ENCODE measurements around the gene RAB4A. TPM values are rescaled to one million over a fixed set of nuclear protein-coding genes. Genes with fewer than 3 reads are reported as not detected.

Gene RAB4A
- total RNA-seq, 6 donors from 2014 or later: 16.8 to 68.6 (median 42.4) TPM

DNA sequence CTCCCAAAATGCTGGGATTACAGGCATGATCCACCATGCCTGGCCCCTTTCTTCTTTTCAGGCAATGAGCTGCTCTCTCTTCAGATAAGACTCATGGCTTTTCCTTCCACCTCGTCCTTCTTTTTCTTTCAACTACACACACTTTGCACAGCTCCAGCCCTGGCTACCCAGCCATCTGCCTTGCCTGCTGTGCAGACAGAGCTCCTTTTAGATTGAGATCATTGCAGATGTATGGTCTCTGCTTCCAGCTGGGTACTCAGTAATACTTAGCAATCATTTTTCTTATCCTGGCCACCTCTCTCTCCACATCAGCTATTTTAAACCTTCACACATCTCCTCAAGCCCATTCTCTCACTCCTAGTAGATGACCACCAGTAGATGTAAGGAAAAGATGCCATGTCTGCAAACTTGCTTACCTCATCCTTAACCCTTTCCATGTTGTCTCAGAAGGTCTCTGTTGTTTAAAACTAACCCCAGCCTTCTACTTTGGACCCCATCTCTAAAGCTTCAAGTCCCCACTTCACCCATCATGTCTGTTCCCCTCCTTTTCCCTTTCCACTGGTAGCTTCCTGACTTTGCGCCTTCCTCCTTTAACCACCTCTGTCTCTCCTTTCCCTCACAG lies 7.3 kb downstream of the RAB4A start:
- Histone ChIP-seq H3K4me1 (peaks cover 7 to 18% (median 14%) of the 10 kb centered on the region in 4 donors), H3K27me3 (no peaks in the 10 kb centered on the region), H3K9me3 (no peaks in the 10 kb centered on the region), H3K4me3 (no peak overlapping the region), H3K36me3 (no peaks in the 10 kb centered on the region), H3K27ac (no peak overlapping the region)
- DNase-seq (no peak), ATAC-seq (ENCODE audit: low FRiP score in 2 of 2) (no peak)
- TF ChIP-seq POLR2A (IDR thresholded peaks at IDR 0.05) (no peak), EP300 (IDR thresholded peaks at IDR 0.05) (no peak)
- 90% methylated on average over 2 of the region's 2 CpGs for WGBS, 2 donors

DNA sequence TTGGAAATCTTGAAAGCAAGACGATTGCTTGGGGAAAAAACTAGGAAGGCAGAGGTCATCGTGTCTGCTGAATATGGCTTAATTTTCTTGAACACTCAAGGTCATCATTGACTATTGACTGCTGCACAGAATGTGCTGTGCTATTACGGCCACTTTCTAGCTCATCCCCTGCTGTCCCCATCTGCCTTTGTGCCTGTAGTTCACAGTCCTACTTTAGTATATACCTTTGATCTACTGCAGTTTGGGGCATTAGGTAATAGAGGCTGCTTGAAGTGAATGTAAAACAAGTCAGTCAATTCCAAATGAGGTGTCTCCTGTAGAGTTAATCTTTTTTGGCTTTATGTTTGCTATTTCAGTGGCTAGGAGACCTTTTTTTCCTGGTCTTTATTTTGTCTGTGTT lies 8.3 kb downstream of the RAB4A start:
- Histone ChIP-seq H3K4me1 (peaks cover 0 to 11% (median 5%) of the 10 kb centered on the region in 4 donors), H3K27me3 (no peaks in the 10 kb centered on the region), H3K9me3 (no peaks in the 10 kb centered on the region), H3K4me3 (no peak overlapping the region), H3K36me3 (no peaks in the 10 kb centered on the region), H3K27ac (no peak overlapping the region)
- TF ChIP-seq, protein P1, sequence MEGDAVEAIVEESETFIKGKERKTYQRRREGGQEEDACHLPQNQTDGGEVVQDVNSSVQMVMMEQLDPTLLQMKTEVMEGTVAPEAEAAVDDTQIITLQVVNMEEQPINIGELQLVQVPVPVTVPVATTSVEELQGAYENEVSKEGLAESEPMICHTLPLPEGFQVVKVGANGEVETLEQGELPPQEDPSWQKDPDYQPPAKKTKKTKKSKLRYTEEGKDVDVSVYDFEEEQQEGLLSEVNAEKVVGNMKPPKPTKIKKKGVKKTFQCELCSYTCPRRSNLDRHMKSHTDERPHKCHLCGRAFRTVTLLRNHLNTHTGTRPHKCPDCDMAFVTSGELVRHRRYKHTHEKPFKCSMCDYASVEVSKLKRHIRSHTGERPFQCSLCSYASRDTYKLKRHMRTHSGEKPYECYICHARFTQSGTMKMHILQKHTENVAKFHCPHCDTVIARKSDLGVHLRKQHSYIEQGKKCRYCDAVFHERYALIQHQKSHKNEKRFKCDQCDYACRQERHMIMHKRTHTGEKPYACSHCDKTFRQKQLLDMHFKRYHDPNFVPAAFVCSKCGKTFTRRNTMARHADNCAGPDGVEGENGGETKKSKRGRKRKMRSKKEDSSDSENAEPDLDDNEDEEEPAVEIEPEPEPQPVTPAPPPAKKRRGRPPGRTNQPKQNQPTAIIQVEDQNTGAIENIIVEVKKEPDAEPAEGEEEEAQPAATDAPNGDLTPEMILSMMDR (IDR thresholded peaks at IDR 0.05): no peak
- TF ChIP-seq EP300 (IDR thresholded peaks at IDR 0.05) (no peak), POLR2A (IDR thresholded peaks at IDR 0.05) (no peak), POLR2AphosphoS5 (IDR thresholded peaks at IDR 0.05) (no peak)
- WGBS, 2 donors: 75% methylated on average over 3 of the region's 3 CpGs
- ATAC-seq (ENCODE audit: low FRiP score in 2 of 2) (no peak), DNase-seq (no peak)

DNA sequence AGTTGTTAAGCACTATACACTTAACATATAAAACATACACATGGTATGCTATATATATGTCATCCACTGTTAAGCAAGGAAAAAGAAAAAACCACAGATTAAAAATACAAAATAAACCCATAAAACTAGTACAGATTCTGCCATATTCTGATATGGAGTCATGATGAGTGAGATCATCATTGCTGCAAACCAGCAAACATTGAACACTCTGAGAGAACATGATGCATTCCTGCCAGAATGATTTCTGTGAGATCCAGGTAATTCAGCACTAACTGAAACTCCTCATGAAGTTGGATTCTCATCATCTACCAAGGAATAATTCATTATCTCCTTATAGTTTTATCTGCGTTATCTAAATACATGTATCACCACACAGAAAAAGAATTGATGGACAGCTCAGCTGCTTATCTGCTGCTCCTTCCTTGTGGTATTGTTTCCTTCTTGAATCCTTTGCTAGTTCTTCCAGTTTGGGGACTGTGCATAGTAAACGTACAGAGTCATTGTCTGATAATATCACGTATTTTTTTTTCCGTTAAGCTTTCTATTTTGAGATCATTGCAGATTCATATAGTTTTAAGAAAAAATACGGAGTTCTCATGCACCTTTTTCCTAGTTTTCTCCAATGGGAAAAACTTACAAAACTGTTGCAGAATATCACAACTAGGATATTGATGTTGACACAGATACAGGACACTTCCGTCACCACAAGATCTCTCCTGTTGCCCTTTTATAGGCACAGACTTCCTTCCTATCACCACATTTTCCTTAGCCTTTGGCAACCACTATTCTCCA lies 9.3 kb downstream of the RAB4A start:
- Histone ChIP-seq H3K9me3 (no peaks in the 10 kb centered on the region), H3K4me1 (peaks cover 0 to 8% (median 2%) of the 10 kb centered on the region in 4 donors), H3K36me3 (no peaks in the 10 kb centered on the region), H3K27me3 (no peaks in the 10 kb centered on the region), H3K4me3 (no peak overlapping the region), H3K27ac (no peak overlapping the region)
- DNase-seq (no peak), ATAC-seq (ENCODE audit: low FRiP score in 2 of 2) (no peak)
- WGBS, 2 donors: 45 to 50% methylated on average over 6 of the region's 6 CpGs
- no peak for TF ChIP-seq POLR2A (IDR thresholded peaks at IDR 0.05)
- TF ChIP-seq POLR2AphosphoS5 (IDR thresholded peaks at IDR 0.05): no peak
- TF ChIP-seq, protein P1 (IDR thresholded peaks at IDR 0.05): no peak
- no peak for TF ChIP-seq EP300 (IDR thresholded peaks at IDR 0.05)

DNA sequence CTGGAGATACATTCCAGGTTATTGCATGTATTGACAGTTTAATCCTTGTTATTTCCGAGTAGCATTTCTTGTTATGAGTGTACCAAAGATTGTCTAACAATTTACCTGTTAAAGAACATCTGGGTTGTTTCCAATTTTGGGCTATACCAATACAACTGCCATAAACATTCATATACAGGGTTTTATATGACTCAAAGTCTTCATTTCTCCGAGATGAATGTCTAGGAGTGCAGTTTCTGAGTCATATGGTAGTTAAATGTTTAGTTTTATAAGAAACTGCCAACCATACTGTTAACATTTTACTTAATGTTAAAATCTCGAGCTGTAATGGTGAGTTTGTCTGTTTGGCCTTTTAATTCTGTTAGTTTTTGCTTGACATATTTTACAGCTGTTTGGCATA lies 10.0 kb downstream of the RAB4A start:
- no peak for DNase-seq
- no peak for TF ChIP-seq POLR2A (IDR thresholded peaks at IDR 0.05)
- TF ChIP-seq POLR2AphosphoS5 (IDR thresholded peaks at IDR 0.05): no peak
- TF ChIP-seq, protein P1 (IDR thresholded peaks at IDR 0.05): no peak
- TF ChIP-seq EP300 (IDR thresholded peaks at IDR 0.05): no peak
- 81 to 89% methylated on average over 3 of the region's 3 CpGs for WGBS, 2 donors
- H3K9me3 ChIP-seq: no peaks in the 10 kb centered on the region
- ATAC-seq (ENCODE audit: low FRiP score in 2 of 2): no peak
- peaks cover 0 to 8% (median 2%) of the 10 kb centered on the region in 4 donors for H3K4me1 ChIP-seq
- H3K27me3 ChIP-seq: no peaks in the 10 kb centered on the region
- H3K4me3 ChIP-seq: no peak overlapping the region
- no peak overlapping the region for H3K27ac ChIP-seq
- no peaks in the 10 kb centered on the region for H3K36me3 ChIP-seq

DNA sequence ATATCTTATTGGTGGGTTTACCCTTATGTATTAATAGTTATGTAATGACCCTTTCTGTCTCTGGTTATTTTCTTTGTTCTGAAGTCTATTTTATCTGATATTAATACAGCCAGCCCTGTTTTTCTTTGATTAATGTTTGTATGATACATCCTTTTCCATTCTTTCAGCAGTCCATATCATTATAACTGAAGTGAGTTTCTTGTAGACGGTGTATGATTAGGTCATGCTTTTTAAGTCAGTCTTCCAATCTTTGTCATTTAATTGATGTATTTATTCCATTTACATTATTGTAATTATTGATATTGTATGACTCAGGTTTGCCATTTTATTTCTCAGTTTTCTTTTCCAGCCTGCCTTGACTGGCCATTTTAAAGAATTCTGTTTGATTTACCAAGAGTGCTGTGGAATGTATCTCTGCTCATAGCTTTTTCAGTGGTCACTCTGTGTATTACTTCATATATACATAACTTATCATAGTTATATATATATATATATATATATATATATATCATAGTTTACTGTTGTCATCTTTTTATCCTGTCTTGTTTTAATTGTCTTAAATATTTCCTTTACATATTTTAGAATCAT lies 10.5 kb downstream of the RAB4A start:
- 85 to 91% methylated on average over 1 of the region's 1 CpG for WGBS, 2 donors
- H3K27me3 ChIP-seq: no peaks in the 10 kb centered on the region
- peaks cover 3 to 8% (median 4%) of the 10 kb centered on the region in 4 donors for H3K4me1 ChIP-seq
- no peak overlapping the region for H3K27ac ChIP-seq
- no peaks in the 10 kb centered on the region for H3K36me3 ChIP-seq
- H3K9me3 ChIP-seq: no peaks in the 10 kb centered on the region
- no peak for DNase-seq
- TF ChIP-seq, protein P1 (IDR thresholded peaks at IDR 0.05): no peak
- TF ChIP-seq POLR2AphosphoS5 (IDR thresholded peaks at IDR 0.05) (no peak), POLR2A (IDR thresholded peaks at IDR 0.05) (no peak), EP300 (IDR thresholded peaks at IDR 0.05) (no peak)
- no peak for ATAC-seq (ENCODE audit: low FRiP score in 2 of 2)
- H3K4me3 ChIP-seq: no peak overlapping the region

Data from upper lobe of left lung (tissue), 6 donors.